SK-N-SH treated with all-trans-retinoic acid at 6 μM for 48 hours (cell line): ENCODE results near the gene FLRT1.

Experiments
- ATAC-seq: fragments of 200-7000 bp; cut with Tn5 transposase; 3 replicates; pipeline ENCODE4 v1.9.1; 2020; ENCODE audit warnings: mild to moderate bottlenecking, moderate library complexity
- BACH2 ChIP-seq: fragments of 250-450 bp; sonication (Bioruptor Pico); IDR thresholded peaks from 2 replicates; pipeline ENCODE4 v1.9.0; 2021; ENCODE audit warnings: mild to moderate bottlenecking, borderline replicate concordance
- CSDC2 ChIP-seq: fragments of 250-450 bp; sonication (Bioruptor Pico); IDR thresholded peaks from 2 replicates; pipeline ENCODE4 v1.5.0; 2020; ENCODE audit warnings: mild to moderate bottlenecking, moderate library complexity
- CSRNP3 ChIP-seq: fragments of 250-450 bp; sonication (Bioruptor Pico); IDR thresholded peaks from 2 replicates; pipeline ENCODE4 v1.5.1; 2021; ENCODE audit warnings: mild to moderate bottlenecking, moderate library complexity
- ESRRG ChIP-seq: fragments of 250-450 bp; sonication (Bioruptor Pico); IDR thresholded peaks from 2 replicates; pipeline ENCODE4 v1.6.1; 2021; ENCODE audit warnings: mild to moderate bottlenecking
- GLIS3 ChIP-seq: fragments of 250-450 bp; sonication (Bioruptor Pico); IDR thresholded peaks from 2 replicates; pipeline ENCODE4 v1.5.0; 2020; ENCODE audit warnings: mild to moderate bottlenecking, moderate library complexity
- ISL1 ChIP-seq: fragments of 250-450 bp; sonication (Bioruptor Pico); IDR thresholded peaks from 2 replicates; pipeline ENCODE4 v2.1.2; 2022; ENCODE audit warnings: mild to moderate bottlenecking, moderate library complexity
- OSR1 ChIP-seq: fragments of 250-450 bp; sonication (Bioruptor Pico); IDR thresholded peaks from 2 replicates; pipeline ENCODE4 v1.8.0; 2022; ENCODE audit warnings: moderate library complexity, mild to moderate bottlenecking, inconsistent platforms
- PATZ1 ChIP-seq: fragments of 250-450 bp; sonication (Bioruptor Pico); IDR thresholded peaks from 2 replicates; pipeline ENCODE4 v1.8.0; 2020; ENCODE audit warnings: mild to moderate bottlenecking, moderate library complexity, borderline replicate concordance
- POU6F1 ChIP-seq: fragments of 250-450 bp; sonication (Bioruptor Pico); IDR thresholded peaks from 2 replicates; pipeline ENCODE4 v1.8.0; 2021; ENCODE audit warnings: low read depth, mild to moderate bottlenecking, moderate library complexity, borderline replicate concordance
- TCF4 ChIP-seq: fragments of 250-450 bp; sonication (Bioruptor Pico); IDR thresholded peaks from 2 replicates; pipeline ENCODE4 v1.8.0; 2021; ENCODE audit warnings: mild to moderate bottlenecking, moderate library complexity, borderline replicate concordance
- TOX ChIP-seq: fragments of 250-450 bp; sonication (Bioruptor Pico); IDR thresholded peaks from 2 replicates; pipeline ENCODE4 v1.8.0; 2021; ENCODE audit warnings: mild to moderate bottlenecking, moderate library complexity, borderline replicate concordance
- TSHZ2 ChIP-seq: fragments of 250-450 bp; sonication (Bioruptor Pico); IDR thresholded peaks from 2 replicates; pipeline ENCODE4 v1.5.0; 2020; ENCODE audit warnings: mild to moderate bottlenecking, moderate library complexity
- ZC3H10 ChIP-seq: fragments of 250-450 bp; sonication (Bioruptor Pico); IDR thresholded peaks from 2 replicates; pipeline ENCODE4 v1.5.1; 2021; ENCODE audit warnings: mild to moderate bottlenecking, moderate library complexity
- ZFP3 ChIP-seq: fragments of 250-450 bp; sonication (Bioruptor Pico); IDR thresholded peaks from 2 replicates; pipeline ENCODE4 v1.5.0; 2020; ENCODE audit warnings: mild to moderate bottlenecking, moderate library complexity
- ZFP30 ChIP-seq: fragments of 450-650 bp; formaldehyde crosslinking; IDR thresholded peaks from 2 replicates; pipeline ENCODE4 v1.5.0; 2022; ENCODE audit warnings: mild to moderate bottlenecking, moderate library complexity
- ZNF565 ChIP-seq: fragments of 450-650 bp; formaldehyde crosslinking; conservative IDR thresholded peaks from 2 replicates; pipeline ENCODE4 v1.5.0; 2020; ENCODE audit warnings: low read depth, mild to moderate bottlenecking, moderate library complexity
- ZNF70 ChIP-seq: fragments of 450-650 bp; formaldehyde crosslinking; IDR thresholded peaks from 2 replicates; pipeline ENCODE4 v1.5.0; 2020; ENCODE audit warnings: mild to moderate bottlenecking, moderate library complexity

The FLRT1 gene

GRCh38 chr11:64035576-64035975 lies at the start of gene FLRT1:
TSS of gene FLRT1 (plus strand) at chr11:64035931. CDS start at chr11:64116268, 80,337 bp downstream.
- TF ChIP-seq ZNF70 (CRISPR knock-in tag) (no peak), ZNF565 (CRISPR knock-in tag) (no peak), ISL1 (no peak), OSR1 (CRISPR knock-in tag) (no peak), ZC3H10 (CRISPR knock-in tag) (no peak), ZFP3 (CRISPR knock-in tag) (no peak), CSRNP3 (CRISPR knock-in tag) (no peak), PATZ1 (CRISPR knock-in tag) (no peak), CSDC2 (CRISPR knock-in tag) (no peak)
- ATAC-seq: no peak

- no peak for TF ChIP-seq TSHZ2 (CRISPR knock-in tag)
- TF ChIP-seq PATZ1 (CRISPR knock-in tag): no peak
- no peak for TF ChIP-seq ZNF565 (CRISPR knock-in tag)
- 0 out of 2 replicates have a peak, but pooled peaks have one; percentile 38 for TF ChIP-seq ZFP3 (CRISPR knock-in tag)
- TF ChIP-seq CSDC2 (CRISPR knock-in tag): 0 out of 2 replicates have a peak, but pooled peaks have one; percentile 32
- TF ChIP-seq ZFP30 (CRISPR knock-in tag): no peak
- no peak for TF ChIP-seq BACH2 (CRISPR knock-in tag)
- TF ChIP-seq GLIS3 (CRISPR knock-in tag): 0 out of 2 replicates have a peak, but pooled peaks have one; percentile 20
- TF ChIP-seq, all 23 proteins: peak for 3
- peak; percentile 96 for ATAC-seq
Observed at GRCh38 chr11:63986156-63986931, 49.4 kb upstream of the FLRT1 start, which contains the start of gene OTUB1. TSS of gene OTUB1 (plus strand) at chr11:63986438. CDS start at chr11:63986457, 19 bp downstream.

- ATAC-seq: peak; percentile 24
- TF ChIP-seq TCF4 (CRISPR knock-in tag) (no peak), TOX (CRISPR knock-in tag) (no peak), TSHZ2 (CRISPR knock-in tag) (no peak), ISL1 (no peak), ZC3H10 (CRISPR knock-in tag) (no peak), ZFP3 (CRISPR knock-in tag) (no peak), ESRRG (CRISPR knock-in tag) (no peak), POU6F1 (CRISPR knock-in tag) (no peak), PATZ1 (CRISPR knock-in tag) (no peak), ZNF70 (CRISPR knock-in tag) (no peak), CSRNP3 (CRISPR knock-in tag) (no peak)
Observed at GRCh38 chr11:63986932-63987513, 48.7 kb upstream of the FLRT1 start.
